Esophagus mucosa (tissue), 1 donor: ENCODE measurements around the gene ZBTB4. TPM values are rescaled to one million over a fixed set of nuclear protein-coding genes. Genes with fewer than 3 reads are reported as not detected.
A peak's percentile ranks its signal among the peaks of the same experiment; 100 is the strongest.
"Not testable (repeated sequence)": the region's sequence is repeated elsewhere in the genome, so short reads cannot be mapped to it uniquely, and the experiment has no call there.

Experiments used
- ATAC-seq: fragments of 200-7000 bp; cut with Tn5 transposase; one replicate; pipeline ENCODE4 v1.9.1; 2020
- total RNA-seq: library from RNA; stranded (reverse); gene quantifications from one replicate; pipeline ENCODE4 v1.2.4, GENCODE V29; 2023
- donor health status: DM: yes; HTN: yes; CAD: no.

Gene ZBTB4
- total RNA-seq, 1 donor from 2014 or later: 21.0 TPM

GRCh38 chr17:7491583-7491982 is 12.2 kb upstream of the ZBTB4 start:
- no peak for ATAC-seq

GRCh38 chr17:7490144-7490543 is 10.7 kb upstream of the ZBTB4 start:
- no peak for ATAC-seq

- ATAC-seq: no peak
Observed at GRCh38 chr17:7486181-7486580, 6.8 kb upstream of the ZBTB4 start.

- no peak for ATAC-seq
Observed at GRCh38 chr17:7484919-7485377, 5.5 kb upstream of the ZBTB4 start.

- peak; percentile 84 for ATAC-seq
Observed at GRCh38 chr17:7484067-7484918, 4.9 kb upstream of the ZBTB4 start, which contains the start of gene POLR2A. TSS of gene POLR2A (plus strand) at chr17:7484366.

- ATAC-seq: peak; percentile 61
Observed at GRCh38 chr17:7483255-7484066, 4.0 kb upstream of the ZBTB4 start.

- ATAC-seq: not testable (repeated sequence)
Observed at GRCh38 chr17:7482742-7483088, 3.3 kb upstream of the ZBTB4 start.

- ATAC-seq: not testable (repeated sequence)
Observed at GRCh38 chr17:7481842-7482741, 2.7 kb upstream of the ZBTB4 start.

- not testable (repeated sequence) for ATAC-seq
Observed at GRCh38 chr17:7481275-7481674, 1.8 kb upstream of the ZBTB4 start, which contains the start of gene SLC35G6. TSS of gene SLC35G6 (plus strand) at chr17:7481446. CDS start at chr17:7481517, 71 bp downstream.

- no peak for ATAC-seq
Observed at GRCh38 chr17:7480089-7480384, 606 bp upstream of the ZBTB4 start.

- ATAC-seq: peak; percentile 30
Observed at GRCh38 chr17:7478276-7479212, 887 bp downstream of the ZBTB4 start.

- peak; percentile 76 for ATAC-seq
Observed at GRCh38 chr17:7477392-7478275, 1.8 kb downstream of the ZBTB4 start.

- no peak for ATAC-seq
Observed at GRCh38 chr17:7476951-7477350, 2.5 kb downstream of the ZBTB4 start.

- ATAC-seq: peak; percentile 73
Observed at GRCh38 chr17:7476494-7476893, 2.9 kb downstream of the ZBTB4 start.

GRCh38 chr17:7475764-7476422 is 3.5 kb downstream of the ZBTB4 start:
- peak; percentile 44 for ATAC-seq

- ATAC-seq: not testable (repeated sequence)
Observed at GRCh38 chr17:7474767-7475166, 4.7 kb downstream of the ZBTB4 start.

GRCh38 chr17:7471729-7472128 is 7.7 kb downstream of the ZBTB4 start:
- no peak for ATAC-seq

- not testable (repeated sequence) for ATAC-seq
Observed at GRCh38 chr17:7470457-7470973, 8.9 kb downstream of the ZBTB4 start.

GRCh38 chr17:7469843-7470242 is 9.6 kb downstream of the ZBTB4 start:
- ATAC-seq: not testable (repeated sequence)
